ENCODE results near the gene CNOT3. TPM values are rescaled to one million over a fixed set of nuclear protein-coding genes. Genes with fewer than 3 reads are reported as not detected.

The CNOT3 gene
- total and polyA plus RNA-seq, 2 of the 13 experiments (the other 11 are each of a cell fraction or from before 2014, with no cell fraction given) = 4.3 to 5.8 TPM

- peak; percentile 88 for TF ChIP-seq CTCF (CRISPR knock-in tag; IDR thresholded peaks at IDR 0.05)
- no peak for TF ChIP-seq IRF9 (CRISPR knock-in tag; IDR thresholded peaks at IDR 0.05; ENCODE audit: borderline replicate concordance)
- 0 out of 2 replicates have a peak, but pooled peaks have one; percentile 25 for TF ChIP-seq ZFX (CRISPR knock-in tag; IDR thresholded peaks at IDR 0.05; ENCODE audit: low read depth)
- TF ChIP-seq FOXO4 (CRISPR knock-in tag; conservative IDR thresholded peaks at IDR 0.05) = no peak
- TF ChIP-seq IRF2 (CRISPR knock-in tag; IDR thresholded peaks at IDR 0.05) = 0 out of 2 replicates have a peak, but pooled peaks have one; percentile 24
- TF ChIP-seq REST (IDR thresholded peaks at IDR 0.05; ENCODE audit: borderline replicate concordance in 1 of 2, low read depth in 1 of 2, low read length in 2 of 2) = no peak
- TF ChIP-seq ZBTB33 (CRISPR knock-in tag; IDR thresholded peaks at IDR 0.05) = no peak; the same call in 1 of the 2 replicates
- TF ChIP-seq HNRNPLL (IDR thresholded peaks at IDR 0.05; ENCODE audit: low read depth, low read length, poor library complexity, severe bottlenecking) = peak; percentile 39
- TF ChIP-seq HMGXB4 (CRISPR knock-in tag; IDR thresholded peaks at IDR 0.05; ENCODE audit: borderline replicate concordance in 1 of 2, low read depth in 1 of 2) = peak in 1 of 2 experiments; percentile 63; a peak in 1 of 4 replicates
- TF ChIP-seq GABPB1 (CRISPR knock-in tag; IDR thresholded peaks at IDR 0.05) = peak; percentile 43; the same call in 1 of the 2 replicates
- TF ChIP-seq KAT8 (CRISPR knock-in tag; IDR thresholded peaks at IDR 0.05) = 0 out of 2 replicates have a peak, but pooled peaks have one; percentile 24
- TF ChIP-seq ELF1 (CRISPR knock-in tag; IDR thresholded peaks at IDR 0.05) = peak; percentile 49
- TF ChIP-seq DDIT3 (CRISPR knock-in tag; IDR thresholded peaks at IDR 0.05) = no peak
- peak; percentile 50; the same call in 1 of the 2 replicates for TF ChIP-seq ERF (CRISPR knock-in tag; IDR thresholded peaks at IDR 0.05)
These were observed 30.8 kb downstream of the CNOT3 start (continued) for GRCh38 chr19:54168174-54168917.

All from HepG2 (cell line).